Loucy (cell line): ENCODE data around the gene ZYG11A.

Experiments
- H2AFZ ChIP-seq: fragments of 200-600 bp; sonication (generic); 2 replicates; pipeline ENCODE4 v1.6.0; 2016; ENCODE audit warnings: antibody characterized with exemption, mild to moderate bottlenecking, low read length, moderate library complexity
- H3F3A ChIP-seq: fragments of 200-600 bp; 2 replicates; pipeline ENCODE4 v1.6.0; 2016; ENCODE audit warnings: antibody characterized with exemption, low read depth, mild to moderate bottlenecking
- H3K27me3 ChIP-seq: fragments of 200-600 bp; sonication (generic); 2 replicates; pipeline ENCODE4 v1.6.1; 2014; ENCODE audit warnings: low read length, mild to moderate bottlenecking; ENCODE audit not compliant: insufficient read depth, poor library complexity, severe bottlenecking
- H3K36me3 ChIP-seq: fragments of 200-600 bp; sonication (generic); 2 replicates; pipeline ENCODE4 v1.6.1; 2016; ENCODE audit warnings: low read length; ENCODE audit not compliant: insufficient read depth
- H3K4me1 ChIP-seq: fragments of 200-600 bp; sonication (generic); 2 replicates; pipeline ENCODE4 v1.5.1; 2014; ENCODE audit warnings: low read length, mild to moderate bottlenecking; ENCODE audit not compliant: insufficient read depth, poor library complexity, severe bottlenecking
- H3K4me2 ChIP-seq: fragments of 200-600 bp; sonication (generic); 2 replicates; pipeline ENCODE4 v1.6.0; 2014; ENCODE audit warnings: antibody characterized with exemption, low read length, low read depth, mild to moderate bottlenecking; ENCODE audit not compliant: poor library complexity, severe bottlenecking
- H3K4me3 ChIP-seq: fragments of 200-600 bp; sonication (generic); 2 replicates; pipeline ENCODE4 v1.5.1; 2014; ENCODE audit warnings: low read length, mild to moderate bottlenecking, mixed read lengths; ENCODE audit not compliant: poor library complexity, severe bottlenecking
- H3K79me2 ChIP-seq: fragments of 200-600 bp; sonication (generic); 2 replicates; pipeline ENCODE4 v1.6.1; 2014; ENCODE audit warnings: low read length; ENCODE audit not compliant: insufficient read depth
- H3K9ac ChIP-seq: fragments of 200-600 bp; sonication (generic); 2 replicates; pipeline ENCODE4 v1.6.0; 2014; ENCODE audit warnings: mild to moderate bottlenecking, low read depth, low read length, moderate library complexity; ENCODE audit not compliant: poor library complexity, severe bottlenecking
- H3K9me2 ChIP-seq: fragments of 200-600 bp; sonication (generic); replicated peaks from 2 replicates; pipeline ENCODE4 v1.6.1; 2016; ENCODE audit warnings: low read depth, low read length, mixed read lengths
- H3K9me3 ChIP-seq: fragments of 200-600 bp; sonication (generic); 2 replicates; pipeline ENCODE4 v1.6.1; 2014; ENCODE audit warnings: mild to moderate bottlenecking, antibody characterized with exemption, low read length, low read depth; ENCODE audit not compliant: insufficient read depth
- H4K20me1 ChIP-seq: fragments of 200-600 bp; sonication (generic); 2 replicates; pipeline ENCODE4 v1.6.0; 2014; ENCODE audit warnings: antibody characterized with exemption, low read length, mild to moderate bottlenecking; ENCODE audit not compliant: insufficient read depth, poor library complexity, severe bottlenecking
- EZH2phosphoT487 ChIP-seq: fragments of 200-600 bp; IDR thresholded peaks from 2 replicates; pipeline ENCODE4 v1.6.1; 2018; ENCODE audit warnings: antibody characterized with exemption, mild to moderate bottlenecking, moderate library complexity, borderline replicate concordance
- TF ChIP-seq, protein P1 (sequence below): fragments of 200-600 bp; sonication (generic); conservative IDR thresholded peaks from 2 replicates; pipeline ENCODE4 v1.5.1; 2014; ENCODE audit warnings: mild to moderate bottlenecking, antibody characterized with exemption, low read length

ZYG11A gene

DNA sequence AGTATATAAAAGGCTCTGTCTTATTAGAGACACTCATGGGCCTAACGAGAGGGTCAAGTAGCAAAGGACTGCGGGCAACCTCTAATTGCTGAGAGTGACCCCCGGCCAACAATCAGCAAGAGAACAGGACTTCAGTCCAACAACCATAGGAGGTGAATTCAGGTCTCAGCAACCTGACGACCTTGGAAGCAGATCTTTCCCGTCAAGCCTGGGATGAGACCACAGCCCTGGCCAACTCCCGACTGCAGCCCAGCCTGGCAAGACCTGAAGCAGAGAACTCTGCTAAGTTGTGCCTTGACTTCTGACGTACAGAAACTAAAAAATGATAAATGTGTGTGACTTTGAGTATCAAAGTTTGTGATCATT is 73.3 kb downstream of the ZYG11A start:
- no peak overlapping the region for H3K9ac ChIP-seq
- H2AFZ ChIP-seq = no peak overlapping the region
- no peak overlapping the region for H3K4me2 ChIP-seq
- no peak overlapping the region for H3K4me3 ChIP-seq
- H3F3A ChIP-seq = no peaks in the 10 kb centered on the region
- H3K9me3 ChIP-seq = no peaks in the 10 kb centered on the region
- no peaks in the 10 kb centered on the region for H3K36me3 ChIP-seq
- no peaks in the 10 kb centered on the region for H4K20me1 ChIP-seq
- H3K79me2 ChIP-seq = no peaks in the 10 kb centered on the region
- H3K9me2 ChIP-seq = no peaks in the 10 kb centered on the region
- TF ChIP-seq, protein P1, sequence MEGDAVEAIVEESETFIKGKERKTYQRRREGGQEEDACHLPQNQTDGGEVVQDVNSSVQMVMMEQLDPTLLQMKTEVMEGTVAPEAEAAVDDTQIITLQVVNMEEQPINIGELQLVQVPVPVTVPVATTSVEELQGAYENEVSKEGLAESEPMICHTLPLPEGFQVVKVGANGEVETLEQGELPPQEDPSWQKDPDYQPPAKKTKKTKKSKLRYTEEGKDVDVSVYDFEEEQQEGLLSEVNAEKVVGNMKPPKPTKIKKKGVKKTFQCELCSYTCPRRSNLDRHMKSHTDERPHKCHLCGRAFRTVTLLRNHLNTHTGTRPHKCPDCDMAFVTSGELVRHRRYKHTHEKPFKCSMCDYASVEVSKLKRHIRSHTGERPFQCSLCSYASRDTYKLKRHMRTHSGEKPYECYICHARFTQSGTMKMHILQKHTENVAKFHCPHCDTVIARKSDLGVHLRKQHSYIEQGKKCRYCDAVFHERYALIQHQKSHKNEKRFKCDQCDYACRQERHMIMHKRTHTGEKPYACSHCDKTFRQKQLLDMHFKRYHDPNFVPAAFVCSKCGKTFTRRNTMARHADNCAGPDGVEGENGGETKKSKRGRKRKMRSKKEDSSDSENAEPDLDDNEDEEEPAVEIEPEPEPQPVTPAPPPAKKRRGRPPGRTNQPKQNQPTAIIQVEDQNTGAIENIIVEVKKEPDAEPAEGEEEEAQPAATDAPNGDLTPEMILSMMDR = no peak
- no peak for TF ChIP-seq EZH2phosphoT487
- H3K4me1 ChIP-seq = no peaks in the 10 kb centered on the region
- H3K27me3 ChIP-seq = no peaks in the 10 kb centered on the region

- H2AFZ ChIP-seq = no peak overlapping the region
- H3K36me3 ChIP-seq = no peaks in the 10 kb centered on the region
- no peaks in the 10 kb centered on the region for H3F3A ChIP-seq
- TF ChIP-seq, protein P1 = no peak
- TF ChIP-seq EZH2phosphoT487 = no peak
- no peaks in the 10 kb centered on the region for H3K9me2 ChIP-seq
- H3K4me3 ChIP-seq = no peak overlapping the region
- H4K20me1 ChIP-seq = no peaks in the 10 kb centered on the region
- no peaks in the 10 kb centered on the region for H3K79me2 ChIP-seq
- H3K9ac ChIP-seq = no peak overlapping the region
- H3K27me3 ChIP-seq = no peaks in the 10 kb centered on the region
- no peaks in the 10 kb centered on the region for H3K9me3 ChIP-seq
- H3K4me2 ChIP-seq = no peak overlapping the region
- H3K4me1 ChIP-seq = no peaks in the 10 kb centered on the region
Observed at GRCh38 chr1:52916241-52916975, 73.8 kb downstream of the ZYG11A start.

GRCh38 chr1:52917156-52917555 is 74.6 kb downstream of the ZYG11A start:
- Histone ChIP-seq H3K4me2 (no peak overlapping the region), H3K9me3 (no peaks in the 10 kb centered on the region), H3F3A (no peaks in the 10 kb centered on the region), H3K27me3 (no peaks in the 10 kb centered on the region), H3K4me3 (no peak overlapping the region), H3K4me1 (no peaks in the 10 kb centered on the region), H4K20me1 (no peaks in the 10 kb centered on the region), H2AFZ (no peak overlapping the region), H3K79me2 (no peaks in the 10 kb centered on the region), H3K36me3 (no peaks in the 10 kb centered on the region), H3K9ac (no peak overlapping the region), H3K9me2 (no peaks in the 10 kb centered on the region)
- TF ChIP-seq EZH2phosphoT487 = no peak
- TF ChIP-seq, protein P1 = no peak
